ENCODE results near the gene POLD2.

Gene POLD2

DNA sequence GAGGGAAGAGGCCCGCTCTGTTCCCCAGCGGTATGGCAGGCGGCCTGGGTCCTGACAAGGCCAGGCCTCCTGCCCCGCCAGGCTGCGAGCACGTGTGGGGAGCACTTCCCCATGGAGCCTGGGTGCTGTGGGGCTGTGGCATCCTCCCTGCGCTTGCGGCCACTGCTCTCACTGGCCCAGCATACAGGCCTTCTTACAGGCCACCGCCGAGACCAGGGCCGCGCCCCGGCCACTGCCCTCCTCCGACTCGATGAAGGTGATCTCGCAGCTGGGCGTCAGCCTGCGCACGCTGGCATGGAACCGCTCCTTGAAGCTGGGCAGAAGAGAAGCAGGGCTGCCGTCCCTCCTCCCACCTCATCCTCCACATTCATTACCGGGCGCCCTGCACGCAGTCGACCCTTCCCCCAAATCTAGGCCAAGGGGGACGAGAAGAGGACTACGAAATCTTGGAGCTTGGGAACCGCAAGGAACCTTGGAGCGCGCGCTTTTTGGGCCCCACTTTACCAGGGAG is 21.7 kb upstream of the POLD2 start:
- TF ChIP-seq, protein P1, sequence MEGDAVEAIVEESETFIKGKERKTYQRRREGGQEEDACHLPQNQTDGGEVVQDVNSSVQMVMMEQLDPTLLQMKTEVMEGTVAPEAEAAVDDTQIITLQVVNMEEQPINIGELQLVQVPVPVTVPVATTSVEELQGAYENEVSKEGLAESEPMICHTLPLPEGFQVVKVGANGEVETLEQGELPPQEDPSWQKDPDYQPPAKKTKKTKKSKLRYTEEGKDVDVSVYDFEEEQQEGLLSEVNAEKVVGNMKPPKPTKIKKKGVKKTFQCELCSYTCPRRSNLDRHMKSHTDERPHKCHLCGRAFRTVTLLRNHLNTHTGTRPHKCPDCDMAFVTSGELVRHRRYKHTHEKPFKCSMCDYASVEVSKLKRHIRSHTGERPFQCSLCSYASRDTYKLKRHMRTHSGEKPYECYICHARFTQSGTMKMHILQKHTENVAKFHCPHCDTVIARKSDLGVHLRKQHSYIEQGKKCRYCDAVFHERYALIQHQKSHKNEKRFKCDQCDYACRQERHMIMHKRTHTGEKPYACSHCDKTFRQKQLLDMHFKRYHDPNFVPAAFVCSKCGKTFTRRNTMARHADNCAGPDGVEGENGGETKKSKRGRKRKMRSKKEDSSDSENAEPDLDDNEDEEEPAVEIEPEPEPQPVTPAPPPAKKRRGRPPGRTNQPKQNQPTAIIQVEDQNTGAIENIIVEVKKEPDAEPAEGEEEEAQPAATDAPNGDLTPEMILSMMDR (IDR thresholded peaks at IDR 0.05; ENCODE audit: borderline replicate concordance, control extremely low read depth, extremely low read depth, insufficient read depth, missing control alignments), result no peak
- in situ Hi-C loops (cut with MboI; ENCODE audit: low sequenced_read_pairs, unreplicated experiment), result no loop called here
- DNase-seq (ENCODE audit: low spot score), result no peak

DNA sequence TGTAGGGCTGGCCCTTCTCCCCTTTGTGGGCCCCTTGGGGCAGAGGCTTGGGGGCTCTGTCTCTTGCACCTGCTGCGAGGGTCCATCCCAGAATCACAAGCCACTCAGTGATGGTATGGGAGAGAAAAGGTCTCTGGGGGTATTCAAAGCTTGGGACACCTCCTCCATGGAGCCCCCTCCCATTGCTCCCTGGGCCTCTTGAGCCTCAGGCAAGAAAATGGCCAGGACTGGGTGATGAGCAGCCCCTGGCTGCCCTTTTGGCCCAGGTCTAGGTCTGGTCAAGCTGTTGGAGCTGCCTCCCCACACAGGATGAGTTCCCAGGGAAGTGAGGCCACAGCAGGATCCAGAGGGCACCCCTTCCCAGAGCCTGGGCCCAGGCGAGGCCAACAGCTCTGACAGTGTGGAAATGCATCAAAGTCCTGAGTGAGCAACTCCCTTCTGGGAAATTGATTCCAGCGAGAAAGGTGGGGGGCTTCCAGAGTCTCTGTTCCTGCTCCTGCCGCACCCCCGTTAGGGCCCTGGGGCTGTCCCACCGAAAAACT is 21.1 kb upstream of the POLD2 start:
- no peak for DNase-seq (ENCODE audit: low spot score)
- in situ Hi-C loops (cut with MboI; ENCODE audit: low sequenced_read_pairs, unreplicated experiment), result no loop called here

DNA sequence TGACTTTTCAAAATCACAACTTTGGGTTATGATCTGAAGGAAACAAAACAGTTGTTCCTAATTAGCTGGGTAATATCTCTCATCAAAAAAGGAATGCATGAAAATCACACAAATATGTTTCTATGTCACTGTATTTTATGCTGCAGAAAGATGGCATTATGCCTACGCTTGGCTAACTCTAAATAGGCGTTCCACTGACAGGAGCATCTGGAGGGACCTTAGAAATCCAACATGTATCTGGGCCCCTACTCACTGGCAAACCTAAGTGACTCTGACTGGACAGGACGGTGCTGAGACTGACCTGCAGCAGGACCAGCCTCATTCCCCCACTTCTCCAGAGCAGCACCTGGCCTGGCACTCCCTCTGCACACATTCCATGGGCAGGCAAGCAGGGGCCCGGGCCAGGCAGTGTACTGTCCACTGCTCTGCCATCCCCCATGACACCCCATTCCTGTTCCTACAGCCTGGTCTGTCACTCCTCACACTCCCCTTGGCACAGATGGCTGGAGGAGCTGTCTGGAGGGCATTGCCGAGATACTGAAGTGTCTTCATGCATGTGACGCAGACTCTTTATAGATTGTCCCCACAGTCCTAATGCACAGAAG is 20.4 kb upstream of the POLD2 start:
- in situ Hi-C loops (cut with MboI; ENCODE audit: low sequenced_read_pairs, unreplicated experiment), result no loop called here
- no peak for DNase-seq (ENCODE audit: low spot score)
- TF ChIP-seq, protein P1 (IDR thresholded peaks at IDR 0.05; ENCODE audit: borderline replicate concordance, control extremely low read depth, extremely low read depth, insufficient read depth, missing control alignments), result no peak

More for the DNA sequence above, 21.1 kb upstream of the POLD2 start:
- TF ChIP-seq, protein P1 (IDR thresholded peaks at IDR 0.05; ENCODE audit: borderline replicate concordance, control extremely low read depth, extremely low read depth, insufficient read depth, missing control alignments), result no peak

DNA sequence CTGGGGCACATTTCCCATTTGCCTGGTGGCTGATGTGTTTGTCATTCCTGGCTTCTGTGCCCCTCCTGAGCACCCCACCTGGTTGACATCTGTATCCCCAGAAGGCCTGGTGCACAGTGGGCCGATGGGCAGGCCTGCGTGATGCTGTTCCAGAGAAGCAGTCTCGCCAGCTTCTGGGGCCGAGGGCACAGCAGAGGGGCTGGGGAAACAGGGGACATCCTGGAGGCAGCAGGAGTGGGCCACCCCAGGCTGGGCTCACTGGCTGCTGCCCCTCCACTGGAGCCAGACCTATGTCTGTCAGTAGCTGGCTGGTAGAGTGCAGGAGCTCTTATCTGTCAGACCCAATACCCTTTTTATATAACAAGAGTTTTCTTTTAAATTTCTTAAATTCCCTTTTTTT is 18.7 kb upstream of the POLD2 start:
- in situ Hi-C loops (cut with MboI; ENCODE audit: low sequenced_read_pairs, unreplicated experiment), result no loop called here
- DNase-seq (ENCODE audit: low spot score), result no peak
- TF ChIP-seq, protein P1 (IDR thresholded peaks at IDR 0.05; ENCODE audit: borderline replicate concordance, control extremely low read depth, extremely low read depth, insufficient read depth, missing control alignments), result no peak

GRCh38 chr7:44141221-44141850 is 18.0 kb upstream of the POLD2 start, which contains the start of gene MYL7:
TSS of gene MYL7 (minus strand) at chr7:44141332. CDS start at chr7:44141305, 27 bp downstream.
- TF ChIP-seq, protein P1 (IDR thresholded peaks at IDR 0.05; ENCODE audit: borderline replicate concordance, control extremely low read depth, extremely low read depth, insufficient read depth, missing control alignments), result no peak
- in situ Hi-C loops (cut with MboI; ENCODE audit: low sequenced_read_pairs, unreplicated experiment), result no loop called here

DNA sequence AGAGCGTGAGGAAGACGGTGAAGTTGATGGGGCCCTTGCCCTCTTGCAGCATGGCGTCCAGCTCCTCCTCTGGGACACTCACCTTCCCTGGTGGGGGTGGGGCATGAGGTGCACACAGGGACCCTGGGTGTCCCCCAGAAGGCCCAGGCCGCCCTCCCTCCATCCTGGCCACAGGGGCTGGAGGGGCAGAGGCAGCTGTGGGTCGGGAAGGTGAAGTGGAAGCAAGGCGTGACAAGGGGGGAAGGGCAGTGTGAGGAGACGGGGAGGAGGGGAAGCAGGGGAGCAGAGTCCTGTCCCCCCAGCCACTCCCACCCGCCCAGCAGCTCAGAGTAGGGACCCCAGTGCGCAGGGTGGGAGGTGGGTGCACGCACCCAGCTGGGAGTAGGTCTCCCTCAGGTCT is 17.0 kb upstream of the POLD2 start:
- in situ Hi-C loops (cut with MboI; ENCODE audit: low sequenced_read_pairs, unreplicated experiment), result no loop called here
- TF ChIP-seq, protein P1 (IDR thresholded peaks at IDR 0.05; ENCODE audit: borderline replicate concordance, control extremely low read depth, extremely low read depth, insufficient read depth, missing control alignments), result no peak
- DNase-seq (ENCODE audit: low spot score), result no peak

More at GRCh38 chr7:44141221-44141850, 18.0 kb upstream of the POLD2 start, which contains the start of gene MYL7:
- no peak for DNase-seq (ENCODE audit: low spot score)
